Caco-2 (cell line): ENCODE data around the gene ABAT. TPM values are rescaled to one million over a fixed set of nuclear protein-coding genes. Genes with fewer than 3 reads are reported as not detected.

Experiments
- BruUV-seq: library from RNA; stranded (reverse); fragments of 400-500 nt; replicated peaks from 2 replicates; lab custom pipeline; 2021; lab: Mats Ljungman, UMichigan
- CTCF ChIA-PET: fragments of 300-600 bp; sonication (Branson Sonifier 250); formaldehyde crosslinking; loops from one replicate; lab custom pipeline; 2022; ENCODE audit warnings: antibody characterized with exemption; lab: Charles Lee
- POLR2A ChIA-PET: fragments of 300-600 bp; sonication (Branson Sonifier 250); formaldehyde crosslinking; loops from one replicate; lab custom pipeline; 2022; ENCODE audit warnings: antibody characterized with exemption; lab: Charles Lee
- DNase-seq, 2 experiments: peaks; one replicate each; pipeline versions ENCODE4 v3.0.0 to v3.0.0-alpha.2; 2020 to 2022
- H3K27me3 ChIP-seq: replicated peaks from 2 replicates; pipeline ENCODE4 v1.6.0; 2011; ENCODE audit warnings: low read length; ENCODE audit not compliant: control insufficient read depth, insufficient read depth
- H3K36me3 ChIP-seq: 2 replicates; pipeline ENCODE4 v1.5.1; 2011; ENCODE audit warnings: low read length; ENCODE audit not compliant: control insufficient read depth, insufficient read depth
- H3K4me1 ChIP-seq: fragments of 250-450 bp; sonication (Bioruptor Pico); 2 replicates; pipeline ENCODE4 v1.5.1; 2020; ENCODE audit warnings: mild to moderate bottlenecking
- H3K4me3 ChIP-seq: 2 replicates; pipeline ENCODE4 v1.5.1; 2011; ENCODE audit warnings: low read depth, mild to moderate bottlenecking, control low read depth, low read length
- H3K9me3 ChIP-seq: fragments of 250-450 bp; sonication (Bioruptor Pico); 2 replicates; pipeline ENCODE4 v1.5.1; 2020; ENCODE audit warnings: mild to moderate bottlenecking, moderate library complexity
- H3K27ac Mint-ChIP-seq: one replicate; pipeline ENCODE4 v1.8.0; 2022; ENCODE audit warnings: mixed read lengths; ENCODE audit not compliant: unreplicated experiment
- H3K27me3 Mint-ChIP-seq: one replicate; pipeline ENCODE4 v1.8.0; 2022; ENCODE audit warnings: mixed read lengths; ENCODE audit not compliant: insufficient read depth, unreplicated experiment
- H3K36me3 Mint-ChIP-seq: one replicate; pipeline ENCODE4 v1.8.0; 2022; ENCODE audit warnings: mild to moderate bottlenecking, mixed read lengths; ENCODE audit not compliant: insufficient read depth, unreplicated experiment
- H3K4me1 Mint-ChIP-seq: one replicate; pipeline ENCODE4 v1.8.0; 2022; ENCODE audit warnings: low read depth, mixed read lengths; ENCODE audit not compliant: unreplicated experiment
- H3K4me3 Mint-ChIP-seq: one replicate; pipeline ENCODE4 v1.8.0; 2022; ENCODE audit warnings: mild to moderate bottlenecking, moderate library complexity, mixed read lengths; ENCODE audit not compliant: unreplicated experiment
- H3K9me3 Mint-ChIP-seq: one replicate; pipeline ENCODE4 v1.8.0; 2022; ENCODE audit warnings: mixed read lengths; ENCODE audit not compliant: unreplicated experiment
- CTCF ChIP-seq, 2 experiments: fragments of 200-600 bp in 1 of 2; IDR thresholded peaks; 1 replicate in 1 of 2; 2 replicates in 1 of 2; pipeline versions ENCODE4 v1.5.1 to v1.8.0; 2011 to 2022; ENCODE audit warnings: antibody characterized with exemption in 1 of 2, control low read depth in 1 of 2, inconsistent platforms in 1 of 2, low read depth in 1 of 2, low read length in 1 of 2, mild to moderate bottlenecking in 1 of 2, moderate library complexity in 1 of 2; ENCODE audit not compliant: insufficient read depth in 1 of 2, severe bottlenecking in 1 of 2, unreplicated experiment in 1 of 2
- intact Hi-C: fragments of 100-400 bp; cut with micrococcal nuclease; formaldehyde crosslinking; loops from one replicate; pipeline ENCODE4 v1.10.0; 2022; ENCODE audit not compliant: unreplicated experiment
- total RNA-seq: library from RNA; stranded (reverse); gene quantifications from 2 replicates; pipeline ENCODE4 v1.2.3, GENCODE V29; 2022

Gene ABAT
- total RNA-seq, 1 experiment from 2014 or later = 34.9 TPM

- no peak for DNase-seq
- no peaks in the 10 kb centered on the region for H3K4me1 Mint-ChIP-seq
- no peaks in the 10 kb centered on the region for H3K9me3 Mint-ChIP-seq
- TF ChIP-seq CTCF (IDR thresholded peaks at IDR 0.05; ENCODE audit: insufficient read depth in 1 of 2, low read depth in 1 of 2, low read length in 1 of 2, severe bottlenecking in 1 of 2, unreplicated experiment in 1 of 2) = no peak
- Histone ChIP-seq H3K36me3 (no peaks in the 10 kb centered on the region), H3K4me1 (no peaks in the 10 kb centered on the region), H3K27me3 (no peaks in the 10 kb centered on the region), H3K9me3 (no peaks in the 10 kb centered on the region), H3K4me3 (no peak overlapping the region)
- no TSS peak for BruUV-seq
- no peak overlapping the region for H3K27ac Mint-ChIP-seq
- H3K4me3 Mint-ChIP-seq = no peak overlapping the region
- no peaks in the 10 kb centered on the region for H3K27me3 Mint-ChIP-seq
- CTCF ChIA-PET = interaction anchor here (1.9 kb wide), 1 partner anchor 130 kb away, joined by 5 read pairs; no protein-coding TSS in a partner anchor
- POLR2A ChIA-PET = no interaction called here
- intact Hi-C loops = loop anchor here (1.0 kb wide), 2 partner anchors 131 to 219 kb away; no protein-coding TSS in a partner anchor
- no peaks in the 10 kb centered on the region for H3K36me3 Mint-ChIP-seq
Observed at GRCh38 chr16:8661703-8662102, 12.7 kb upstream of the ABAT start.

GRCh38 chr16:8663192-8664089 is 11.0 kb upstream of the ABAT start:
- Mint-ChIP-seq H3K4me1 (no peaks in the 10 kb centered on the region), H3K36me3 (no peaks in the 10 kb centered on the region), H3K27me3 (no peaks in the 10 kb centered on the region), H3K9me3 (no peaks in the 10 kb centered on the region), H3K27ac (no peak overlapping the region), H3K4me3 (no peak overlapping the region)
- no peak for TF ChIP-seq CTCF (IDR thresholded peaks at IDR 0.05; ENCODE audit: insufficient read depth in 1 of 2, low read depth in 1 of 2, low read length in 1 of 2, severe bottlenecking in 1 of 2, unreplicated experiment in 1 of 2)
- ChIA-PET POLR2A (no interaction called here), CTCF (interaction anchor here (0.8 to 1.9 kb wide), 2 partner anchors 96 to 128 kb away, joined by 5 to 7 read pairs; no protein-coding TSS in a partner anchor)
- no TSS peak for BruUV-seq
- no peaks in the 10 kb centered on the region for H3K27me3 ChIP-seq
- H3K4me3 ChIP-seq = no peak overlapping the region
- intact Hi-C loops = no loop called here
- H3K36me3 ChIP-seq = no peaks in the 10 kb centered on the region
- H3K9me3 ChIP-seq = no peaks in the 10 kb centered on the region
- no peaks in the 10 kb centered on the region for H3K4me1 ChIP-seq
- no peak for DNase-seq

- Histone ChIP-seq H3K4me1 (no peaks in the 10 kb centered on the region), H3K9me3 (no peaks in the 10 kb centered on the region), H3K27me3 (no peaks in the 10 kb centered on the region), H3K4me3 (no peak overlapping the region), H3K36me3 (no peaks in the 10 kb centered on the region)
- CTCF ChIA-PET = interaction anchor here (1.2 kb wide), 1 partner anchor 198 kb away, joined by 3 read pairs; no protein-coding TSS in a partner anchor
- BruUV-seq = no TSS peak
- no peak for DNase-seq
- Mint-ChIP-seq H3K4me3 (no peak overlapping the region), H3K27ac (no peak overlapping the region), H3K27me3 (no peaks in the 10 kb centered on the region), H3K4me1 (no peaks in the 10 kb centered on the region), H3K36me3 (no peaks in the 10 kb centered on the region), H3K9me3 (no peaks in the 10 kb centered on the region)
- intact Hi-C loops = no loop called here
- TF ChIP-seq CTCF (IDR thresholded peaks at IDR 0.05; ENCODE audit: insufficient read depth in 1 of 2, low read depth in 1 of 2, low read length in 1 of 2, severe bottlenecking in 1 of 2, unreplicated experiment in 1 of 2) = no peak
- POLR2A ChIA-PET = interaction anchor here (0.6 kb wide), 1 partner anchor 340 kb away, joined by 3 read pairs; no protein-coding TSS in a partner anchor
Observed at GRCh38 chr16:8665529-8665928, 8.9 kb upstream of the ABAT start.
